Left ventricle myocardium superior (tissue), 1 donor: ENCODE data around the gene HSBP1L1. TPM values are rescaled to one million over a fixed set of nuclear protein-coding genes. Genes with fewer than 3 reads are reported as not detected.
A peak's percentile ranks its signal among the peaks of the same experiment; 100 is the strongest.
"Not testable (repeated sequence)": the region's sequence is repeated elsewhere in the genome, so short reads cannot be mapped to it uniquely, and the experiment has no call there.

ENCODE experiments used
- ATAC-seq: fragments of 200-7000 bp; cut with Tn5 transposase; one replicate; pipeline ENCODE4 v1.9.1; 2020; ENCODE audit warnings: mild to moderate bottlenecking, moderate library complexity
- DNase-seq: peaks from one replicate; pipeline ENCODE4 v3.0.0-alpha.2; 2020
- intact Hi-C: fragments of 100-400 bp; cut with micrococcal nuclease; formaldehyde crosslinking; loops from one replicate; pipeline ENCODE4 v1.11.0; 2022
- total RNA-seq: library from RNA; stranded (reverse); fragmentation: NEBNext Ultra II Directional; extraction: Animal tissue kit (Norgen Biotek cat#: 25700); gene quantifications from one replicate; pipeline ENCODE4 v1.2.1, GENCODE V29; 2021
- donor health status: DM: no; HTN: yes; CAD: no; lungs with severe emphysema.

Gene HSBP1L1
- total RNA-seq, 1 donor from 2014 or later = 14.5 TPM

GRCh38 chr18:79973517-79973916 is 9.1 kb downstream of the HSBP1L1 start:
- DNase-seq = no peak
- intact Hi-C loops = no loop called here
- ATAC-seq = no peak

- DNase-seq (no peak), ATAC-seq (no peak)
- intact Hi-C loops = no loop called here
Observed at GRCh38 chr18:79974025-79974654, 9.7 kb downstream of the HSBP1L1 start.

- no peak for ATAC-seq
- no peak for DNase-seq
- intact Hi-C loops = no loop called here
Observed at GRCh38 chr18:79975043-79975442, 10.6 kb downstream of the HSBP1L1 start.

GRCh38 chr18:79975985-79976680 is 11.7 kb downstream of the HSBP1L1 start:
- ATAC-seq (peak; percentile 85), DNase-seq (peak; percentile 74)
- intact Hi-C loops = no loop called here

- ATAC-seq (no peak), DNase-seq (no peak)
- intact Hi-C loops = no loop called here
Observed at GRCh38 chr18:79979843-79980242, 15.4 kb downstream of the HSBP1L1 start.

GRCh38 chr18:79980585-79980984 is 16.1 kb downstream of the HSBP1L1 start:
- no peak for DNase-seq
- no peak for ATAC-seq
- intact Hi-C loops = no loop called here

- intact Hi-C loops = no loop called here
- ATAC-seq (no peak), DNase-seq (no peak)
Observed at GRCh38 chr18:79982736-79983135, 18.3 kb downstream of the HSBP1L1 start.

GRCh38 chr18:79983253-79983652 is 18.8 kb downstream of the HSBP1L1 start:
- ATAC-seq (no peak), DNase-seq (no peak)
- intact Hi-C loops = no loop called here

- ATAC-seq (no peak), DNase-seq (no peak)
- intact Hi-C loops = no loop called here
Observed at GRCh38 chr18:79983793-79984192, 19.4 kb downstream of the HSBP1L1 start.

GRCh38 chr18:79985172-79985571 is 20.7 kb downstream of the HSBP1L1 start:
- DNase-seq (no peak), ATAC-seq (no peak)
- intact Hi-C loops = no loop called here

GRCh38 chr18:79986726-79987125 is 22.3 kb downstream of the HSBP1L1 start:
- ATAC-seq = no peak
- intact Hi-C loops = no loop called here
- no peak for DNase-seq

- ATAC-seq = no peak
- DNase-seq = no peak
- intact Hi-C loops = no loop called here
Observed at GRCh38 chr18:79987566-79987965, 23.1 kb downstream of the HSBP1L1 start.

GRCh38 chr18:79988071-79988450 is 23.6 kb downstream of the HSBP1L1 start:
- intact Hi-C loops = no loop called here
- DNase-seq = peak; percentile 71
- peak; percentile 72 for ATAC-seq

GRCh38 chr18:79988451-79989194 is 24.2 kb downstream of the HSBP1L1 start, which contains the start of gene TXNL4A:
TXNL4A (minus strand) TSS chr18:79988563; CDS start chr18:79988392, 171 bp downstream.
- ATAC-seq (peak; percentile 99), DNase-seq (peak; percentile 96)
- intact Hi-C loops = no loop called here

GRCh38 chr18:79989195-79989497 is 24.7 kb downstream of the HSBP1L1 start:
- intact Hi-C loops = no loop called here
- ATAC-seq = no peak

GRCh38 chr18:79991494-79991893 is 27.1 kb downstream of the HSBP1L1 start:
- intact Hi-C loops = no loop called here
- no peak for ATAC-seq
- no peak for DNase-seq

More at GRCh38 chr18:79989195-79989497, 24.7 kb downstream of the HSBP1L1 start:
- DNase-seq = no peak

- DNase-seq, intact Hi-C loops, ATAC-seq: not testable (repeated sequence)
Observed at GRCh38 chr18:79999701-80000100, 35.3 kb downstream of the HSBP1L1 start.

- ATAC-seq = no peak
- DNase-seq = no peak
Observed at GRCh38 chr18:80000877-80001276, 36.4 kb downstream of the HSBP1L1 start.

GRCh38 chr18:80002468-80002867 is 38.0 kb downstream of the HSBP1L1 start:
- DNase-seq (no peak), ATAC-seq (no peak)
- intact Hi-C loops = no loop called here

More at GRCh38 chr18:80000877-80001276, 36.4 kb downstream of the HSBP1L1 start:
- intact Hi-C loops = no loop called here

GRCh38 chr18:80004600-80005342 is 40.3 kb downstream of the HSBP1L1 start:
- intact Hi-C loops = no loop called here
- ATAC-seq (no peak), DNase-seq (no peak)
